ENCODE data around the gene CCDC33. TPM values are rescaled to one million over a fixed set of nuclear protein-coding genes. Genes with fewer than 3 reads are reported as not detected.

Gene CCDC33
- total and polyA plus RNA-seq, 2 experiments from 2014 or later = not detected

DNA sequence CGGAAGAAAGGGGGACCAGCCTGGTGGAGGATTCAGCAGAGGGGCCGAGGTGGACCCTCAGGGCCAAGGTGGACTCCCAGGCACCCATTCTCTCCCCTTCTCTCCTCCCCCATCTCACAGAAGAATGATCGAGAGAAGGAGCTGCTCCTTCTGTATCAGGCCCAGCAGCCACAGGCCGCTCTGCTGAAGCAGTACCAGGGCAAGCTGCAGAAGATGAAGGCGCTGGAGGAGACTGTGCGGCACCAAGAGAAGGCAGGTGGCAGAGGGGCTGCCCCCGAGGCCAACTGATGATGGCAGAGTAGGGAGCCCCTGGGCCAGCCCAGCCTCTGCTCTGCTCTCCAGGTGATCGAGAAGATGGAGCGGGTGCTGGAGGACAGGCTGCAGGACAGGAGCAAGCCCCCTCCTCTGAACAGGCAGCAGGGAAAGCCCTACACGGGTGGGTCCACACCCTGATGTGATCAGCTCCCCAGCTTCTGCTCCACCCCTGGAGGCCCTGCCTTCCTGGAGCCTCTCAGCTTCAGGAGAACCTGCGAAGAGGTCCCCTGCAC lies 94.8 kb downstream of the CCDC33 start:
- Histone ChIP-seq H3K4me2 (ENCODE audit: unreplicated experiment) (no peak overlapping the region), H3K27ac (no peak overlapping the region), H3K79me2 (ENCODE audit: insufficient read depth) (no peaks in the 10 kb centered on the region), H3K4me1 (ENCODE audit: insufficient read depth) (no peaks in the 10 kb centered on the region), H3K27me3 (replicated peaks; ENCODE audit: insufficient read depth) (no peaks in the 10 kb centered on the region; the same call in 1 of the 2 replicates), H3K9me2 (ENCODE audit: insufficient read depth) (no peaks in the 10 kb centered on the region), H3K9me3 (ENCODE audit: low read depth) (no peaks in the 10 kb centered on the region), H3K4me3 (no peak overlapping the region), H3K36me3 (ENCODE audit: low read depth) (no peaks in the 10 kb centered on the region), H3K9ac (no peak overlapping the region), H4K20me1 (ENCODE audit: insufficient read depth) (no peaks in the 10 kb centered on the region), H3F3A (ENCODE audit: insufficient read depth) (no peaks in the 10 kb centered on the region), H2AFZ (no peak overlapping the region)
- in situ Hi-C loops (cut with MboI) = no loop called here
- TF ChIP-seq EZH2 (IDR thresholded peaks at IDR 0.05; ENCODE audit: insufficient read depth, poor library complexity, severe bottlenecking) (no peak), EZH2phosphoT487 (IDR thresholded peaks at IDR 0.05; ENCODE audit: insufficient read depth, low read depth) (no peak)
- no peak for DNase-seq
- 59 to 68% methylated on average over 9 to 11 of the region's 11 CpGs for WGBS, 2 experiments (ENCODE audit: low coverage in 1 of 2, low lambda C conversion rate in 2 of 2, missing lambda C conversion rate in 2 of 2)

DNA sequence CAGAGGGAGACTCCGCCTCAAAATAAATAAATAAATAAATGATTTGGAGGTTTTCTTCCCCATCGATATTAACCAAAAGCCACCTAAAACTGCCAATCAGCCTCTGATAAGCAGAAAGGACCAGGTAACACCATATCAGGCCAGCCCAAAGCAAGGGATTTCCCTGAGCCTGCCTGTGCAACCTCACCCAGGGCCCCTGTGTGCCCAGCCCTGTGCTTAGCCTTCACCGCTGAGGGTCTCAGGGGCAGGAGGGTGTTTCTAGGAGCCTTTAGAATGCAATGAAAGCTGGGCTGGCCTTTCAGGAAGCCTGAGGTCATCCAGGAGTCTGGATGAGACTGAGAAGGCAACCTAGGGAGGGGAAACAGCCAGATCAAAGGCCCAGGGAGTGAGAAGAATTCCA lies 95.9 kb downstream of the CCDC33 start:
- 94 to 96% methylated on average over 3 of the region's 3 CpGs for WGBS, 2 experiments (ENCODE audit: low coverage in 1 of 2, low lambda C conversion rate in 2 of 2, missing lambda C conversion rate in 2 of 2)
- in situ Hi-C loops (cut with MboI) = no loop called here
- TF ChIP-seq EZH2 (IDR thresholded peaks at IDR 0.05; ENCODE audit: insufficient read depth, poor library complexity, severe bottlenecking) (no peak), EZH2phosphoT487 (IDR thresholded peaks at IDR 0.05; ENCODE audit: insufficient read depth, low read depth) (no peak)

DNA sequence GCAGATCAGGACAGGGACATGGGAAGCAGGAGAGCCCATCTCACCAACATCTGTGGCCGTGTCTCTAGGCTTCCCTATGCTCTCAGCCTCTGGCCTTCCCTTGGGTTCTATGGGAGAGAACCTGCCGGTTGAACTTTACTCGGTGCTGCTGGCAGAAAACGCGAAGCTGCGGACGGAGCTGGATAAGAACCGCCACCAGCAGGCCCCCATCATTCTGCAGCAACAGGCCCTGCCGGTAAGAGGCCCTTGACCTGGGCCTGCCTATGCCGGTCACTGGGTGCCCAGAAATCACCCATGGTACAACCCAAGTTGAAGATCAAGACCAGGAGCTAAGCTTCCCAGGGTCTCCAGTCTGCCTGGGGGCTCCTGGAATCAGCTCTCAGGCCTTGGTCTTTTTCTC lies 96.5 kb downstream of the CCDC33 start:
- no peak for DNase-seq
- 89 to 91% methylated on average over 10 of the region's 10 CpGs for WGBS, 2 experiments (ENCODE audit: low coverage in 1 of 2, low lambda C conversion rate in 2 of 2, missing lambda C conversion rate in 2 of 2)
- Histone ChIP-seq H3K4me3 (no peak overlapping the region), H4K20me1 (ENCODE audit: insufficient read depth) (no peaks in the 10 kb centered on the region), H3K9me3 (ENCODE audit: low read depth) (no peaks in the 10 kb centered on the region), H3K4me2 (ENCODE audit: unreplicated experiment) (no peak overlapping the region), H3K27ac (no peak overlapping the region), H3F3A (ENCODE audit: insufficient read depth) (no peaks in the 10 kb centered on the region), H3K27me3 (replicated peaks; ENCODE audit: insufficient read depth) (no peaks in the 10 kb centered on the region), H3K9me2 (ENCODE audit: insufficient read depth) (no peaks in the 10 kb centered on the region), H3K4me1 (ENCODE audit: insufficient read depth) (0 out of 2 replicates have a peak, but pooled peaks cover 4% of the 10 kb centered on the region), H3K9ac (no peak overlapping the region), H3K79me2 (ENCODE audit: insufficient read depth) (no peaks in the 10 kb centered on the region), H3K36me3 (ENCODE audit: low read depth) (no peaks in the 10 kb centered on the region), H2AFZ (no peak overlapping the region)
- in situ Hi-C loops (cut with MboI) = no loop called here
- no peak for TF ChIP-seq EZH2phosphoT487 (IDR thresholded peaks at IDR 0.05; ENCODE audit: insufficient read depth, low read depth)
- no peak for TF ChIP-seq EZH2 (IDR thresholded peaks at IDR 0.05; ENCODE audit: insufficient read depth, poor library complexity, severe bottlenecking)

More for the DNA sequence above, 95.9 kb downstream of the CCDC33 start:
- Histone ChIP-seq H3K27me3 (replicated peaks; ENCODE audit: insufficient read depth) (no peaks in the 10 kb centered on the region), H2AFZ (no peak overlapping the region), H3K79me2 (ENCODE audit: insufficient read depth) (no peaks in the 10 kb centered on the region), H3K4me1 (ENCODE audit: insufficient read depth) (0 out of 2 replicates have a peak, but pooled peaks cover 4% of the 10 kb centered on the region), H4K20me1 (ENCODE audit: insufficient read depth) (no peaks in the 10 kb centered on the region), H3K4me3 (no peak overlapping the region), H3K4me2 (ENCODE audit: unreplicated experiment) (no peak overlapping the region), H3K9me2 (ENCODE audit: insufficient read depth) (no peaks in the 10 kb centered on the region), H3K9me3 (ENCODE audit: low read depth) (no peaks in the 10 kb centered on the region), H3K36me3 (ENCODE audit: low read depth) (no peaks in the 10 kb centered on the region), H3K9ac (no peak overlapping the region), H3F3A (ENCODE audit: insufficient read depth) (no peaks in the 10 kb centered on the region), H3K27ac (no peak overlapping the region)
- DNase-seq = no peak

DNA sequence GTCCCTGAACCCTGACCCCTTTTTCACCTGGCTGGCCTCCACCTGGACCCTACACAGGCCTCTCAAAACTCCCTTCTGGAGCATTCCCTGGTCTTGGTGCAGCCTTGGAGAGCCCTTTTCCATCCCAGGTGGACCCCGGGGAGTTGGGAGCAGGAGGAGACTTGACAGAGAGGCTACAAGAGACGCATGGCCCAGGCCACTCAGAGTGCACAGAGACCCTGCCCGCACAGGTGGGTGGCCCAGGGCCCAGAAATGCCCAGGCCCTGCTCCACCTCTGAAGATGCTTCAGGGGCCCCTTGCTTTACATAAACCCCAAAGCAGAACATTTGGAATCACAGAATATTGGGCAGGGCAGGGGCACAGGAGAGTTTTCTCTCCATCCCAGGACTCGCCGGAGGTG lies 97.0 kb downstream of the CCDC33 start:
- H2AFZ ChIP-seq = no peak overlapping the region
- TF ChIP-seq EZH2phosphoT487 (IDR thresholded peaks at IDR 0.05; ENCODE audit: insufficient read depth, low read depth) (no peak), EZH2 (IDR thresholded peaks at IDR 0.05; ENCODE audit: insufficient read depth, poor library complexity, severe bottlenecking) (no peak)
- no peaks in the 10 kb centered on the region for H3K36me3 ChIP-seq (ENCODE audit: low read depth)
- 74 to 76% methylated on average over 5 of the region's 5 CpGs for WGBS, 2 experiments (ENCODE audit: low coverage in 1 of 2, low lambda C conversion rate in 2 of 2, missing lambda C conversion rate in 2 of 2)
- 0 out of 2 replicates have a peak, but pooled peaks cover 4% of the 10 kb centered on the region for H3K4me1 ChIP-seq (ENCODE audit: insufficient read depth)
- H3K27me3 ChIP-seq (replicated peaks; ENCODE audit: insufficient read depth) = no peaks in the 10 kb centered on the region
- H3K4me2 ChIP-seq (ENCODE audit: unreplicated experiment) = no peak overlapping the region
- in situ Hi-C loops (cut with MboI) = no loop called here
- no peaks in the 10 kb centered on the region for H3K9me3 ChIP-seq (ENCODE audit: low read depth)
- no peaks in the 10 kb centered on the region for H3K9me2 ChIP-seq (ENCODE audit: insufficient read depth)
- H4K20me1 ChIP-seq (ENCODE audit: insufficient read depth) = no peaks in the 10 kb centered on the region
- no peak overlapping the region for H3K4me3 ChIP-seq
- no peak overlapping the region for H3K27ac ChIP-seq
- H3K79me2 ChIP-seq (ENCODE audit: insufficient read depth) = no peaks in the 10 kb centered on the region
- H3F3A ChIP-seq (ENCODE audit: insufficient read depth) = no peaks in the 10 kb centered on the region
- no peak for DNase-seq
- H3K9ac ChIP-seq = no peak overlapping the region
